ENCODE results near the gene ADIPOR2.

The ADIPOR2 gene

DNA sequence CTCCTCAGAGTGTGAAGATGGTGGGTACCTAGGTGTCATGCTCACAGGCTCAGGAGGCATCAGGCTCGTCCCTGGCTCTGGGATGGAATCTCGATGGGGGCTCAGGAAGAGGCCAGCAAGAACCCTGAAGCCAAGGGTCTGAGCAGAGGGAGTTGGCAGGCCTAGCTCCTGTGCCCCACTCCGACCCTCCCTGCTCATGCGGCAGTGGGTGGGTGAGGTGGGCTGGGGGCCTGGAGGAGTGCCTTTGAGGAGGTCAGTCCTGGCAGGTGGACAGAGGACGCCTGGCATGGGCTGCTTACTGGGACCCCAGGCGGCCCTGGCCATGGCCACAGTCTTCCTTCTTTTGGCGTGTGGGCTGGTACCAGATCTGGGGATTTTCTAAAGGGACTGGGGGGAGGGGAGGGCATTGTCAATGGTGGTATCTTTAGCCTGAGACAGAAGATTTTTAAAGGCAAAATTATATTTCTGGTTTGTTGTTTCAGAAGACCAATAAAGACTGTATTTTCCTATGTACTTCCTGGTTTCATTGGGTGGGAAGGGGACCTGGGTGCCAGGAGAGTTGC is 145.5 kb downstream of the ADIPOR2 start:
- DNase-seq = no peak

GRCh38 chr12:1836854-1837421 is 146.1 kb downstream of the ADIPOR2 start:
- DNase-seq = peak; percentile 18

DNA sequence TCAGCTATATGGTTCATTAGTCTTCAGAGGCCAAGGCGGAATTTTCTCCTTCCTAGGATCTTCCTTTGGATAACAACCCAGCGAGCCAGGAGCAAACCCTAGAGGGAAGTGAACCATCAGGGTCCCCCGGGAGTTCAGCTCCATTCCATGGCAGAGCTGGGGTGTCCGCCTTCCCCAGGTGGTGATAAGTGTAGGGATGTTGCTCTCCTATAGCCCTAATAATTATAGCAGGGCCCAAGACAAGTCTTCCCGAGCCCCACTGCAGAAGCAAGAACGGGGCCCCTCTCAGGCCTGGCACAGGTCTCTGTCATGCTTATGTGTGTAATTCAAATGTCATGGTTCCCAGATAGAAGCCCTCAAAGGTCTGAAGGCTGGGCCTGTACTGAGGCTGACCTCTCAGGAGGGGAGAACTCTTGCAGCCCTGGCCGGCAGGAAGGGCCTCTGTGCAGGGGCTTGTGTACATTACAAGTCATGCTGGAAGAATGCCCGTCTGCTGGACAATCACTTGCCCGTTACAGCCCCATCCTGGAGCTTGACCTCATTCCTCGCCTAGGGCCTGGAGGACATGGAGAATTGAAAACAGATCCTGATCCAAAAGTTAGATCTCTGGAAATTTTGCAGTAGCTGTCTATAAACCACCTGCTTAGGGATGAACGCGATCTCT is 146.8 kb downstream of the ADIPOR2 start:
- no peak for DNase-seq

All from kidney glomerular epithelial cell (primary cell).